Loucy (cell line): ENCODE results near the gene DHX16.

Experiments used
- H2AFZ ChIP-seq: fragments of 200-600 bp; sonication (generic); 2 replicates; pipeline ENCODE4 v1.6.0; 2016; ENCODE audit warnings: antibody characterized with exemption, mild to moderate bottlenecking, low read length, moderate library complexity
- H3F3A ChIP-seq: fragments of 200-600 bp; 2 replicates; pipeline ENCODE4 v1.6.0; 2016; ENCODE audit warnings: antibody characterized with exemption, low read depth, mild to moderate bottlenecking
- H3K27me3 ChIP-seq: fragments of 200-600 bp; sonication (generic); 2 replicates; pipeline ENCODE4 v1.6.1; 2014; ENCODE audit warnings: low read length, mild to moderate bottlenecking; ENCODE audit not compliant: insufficient read depth, poor library complexity, severe bottlenecking
- H3K36me3 ChIP-seq: fragments of 200-600 bp; sonication (generic); 2 replicates; pipeline ENCODE4 v1.6.1; 2016; ENCODE audit warnings: low read length; ENCODE audit not compliant: insufficient read depth
- H3K4me1 ChIP-seq: fragments of 200-600 bp; sonication (generic); 2 replicates; pipeline ENCODE4 v1.5.1; 2014; ENCODE audit warnings: low read length, mild to moderate bottlenecking; ENCODE audit not compliant: insufficient read depth, poor library complexity, severe bottlenecking
- H3K4me2 ChIP-seq: fragments of 200-600 bp; sonication (generic); 2 replicates; pipeline ENCODE4 v1.6.0; 2014; ENCODE audit warnings: antibody characterized with exemption, low read length, low read depth, mild to moderate bottlenecking; ENCODE audit not compliant: poor library complexity, severe bottlenecking
- H3K4me3 ChIP-seq: fragments of 200-600 bp; sonication (generic); 2 replicates; pipeline ENCODE4 v1.5.1; 2014; ENCODE audit warnings: low read length, mild to moderate bottlenecking, mixed read lengths; ENCODE audit not compliant: poor library complexity, severe bottlenecking
- H3K79me2 ChIP-seq: fragments of 200-600 bp; sonication (generic); 2 replicates; pipeline ENCODE4 v1.6.1; 2014; ENCODE audit warnings: low read length; ENCODE audit not compliant: insufficient read depth
- H3K9ac ChIP-seq: fragments of 200-600 bp; sonication (generic); 2 replicates; pipeline ENCODE4 v1.6.0; 2014; ENCODE audit warnings: mild to moderate bottlenecking, low read depth, low read length, moderate library complexity; ENCODE audit not compliant: poor library complexity, severe bottlenecking
- H3K9me2 ChIP-seq: fragments of 200-600 bp; sonication (generic); replicated peaks from 2 replicates; pipeline ENCODE4 v1.6.1; 2016; ENCODE audit warnings: low read depth, low read length, mixed read lengths
- H3K9me3 ChIP-seq: fragments of 200-600 bp; sonication (generic); 2 replicates; pipeline ENCODE4 v1.6.1; 2014; ENCODE audit warnings: mild to moderate bottlenecking, antibody characterized with exemption, low read length, low read depth; ENCODE audit not compliant: insufficient read depth
- H4K20me1 ChIP-seq: fragments of 200-600 bp; sonication (generic); 2 replicates; pipeline ENCODE4 v1.6.0; 2014; ENCODE audit warnings: antibody characterized with exemption, low read length, mild to moderate bottlenecking; ENCODE audit not compliant: insufficient read depth, poor library complexity, severe bottlenecking
- EZH2phosphoT487 ChIP-seq: fragments of 200-600 bp; IDR thresholded peaks from 2 replicates; pipeline ENCODE4 v1.6.1; 2018; ENCODE audit warnings: antibody characterized with exemption, mild to moderate bottlenecking, moderate library complexity, borderline replicate concordance
- TF ChIP-seq, protein P1 (sequence below): fragments of 200-600 bp; sonication (generic); conservative IDR thresholded peaks from 2 replicates; pipeline ENCODE4 v1.5.1; 2014; ENCODE audit warnings: mild to moderate bottlenecking, antibody characterized with exemption, low read length

The DHX16 gene

GRCh38 chr6:30691208-30691847, 18.5 kb upstream of the DHX16 start:
- no peak for TF ChIP-seq EZH2phosphoT487
- TF ChIP-seq, protein P1, sequence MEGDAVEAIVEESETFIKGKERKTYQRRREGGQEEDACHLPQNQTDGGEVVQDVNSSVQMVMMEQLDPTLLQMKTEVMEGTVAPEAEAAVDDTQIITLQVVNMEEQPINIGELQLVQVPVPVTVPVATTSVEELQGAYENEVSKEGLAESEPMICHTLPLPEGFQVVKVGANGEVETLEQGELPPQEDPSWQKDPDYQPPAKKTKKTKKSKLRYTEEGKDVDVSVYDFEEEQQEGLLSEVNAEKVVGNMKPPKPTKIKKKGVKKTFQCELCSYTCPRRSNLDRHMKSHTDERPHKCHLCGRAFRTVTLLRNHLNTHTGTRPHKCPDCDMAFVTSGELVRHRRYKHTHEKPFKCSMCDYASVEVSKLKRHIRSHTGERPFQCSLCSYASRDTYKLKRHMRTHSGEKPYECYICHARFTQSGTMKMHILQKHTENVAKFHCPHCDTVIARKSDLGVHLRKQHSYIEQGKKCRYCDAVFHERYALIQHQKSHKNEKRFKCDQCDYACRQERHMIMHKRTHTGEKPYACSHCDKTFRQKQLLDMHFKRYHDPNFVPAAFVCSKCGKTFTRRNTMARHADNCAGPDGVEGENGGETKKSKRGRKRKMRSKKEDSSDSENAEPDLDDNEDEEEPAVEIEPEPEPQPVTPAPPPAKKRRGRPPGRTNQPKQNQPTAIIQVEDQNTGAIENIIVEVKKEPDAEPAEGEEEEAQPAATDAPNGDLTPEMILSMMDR: no peak
- Histone ChIP-seq H3K4me2 (peak overlapping the region; percentile 97), H3K79me2 (peaks cover 42% of the 10 kb centered on the region), H3K9me3 (no peaks in the 10 kb centered on the region), H3F3A (no peaks in the 10 kb centered on the region), H3K9me2 (no peaks in the 10 kb centered on the region), H3K9ac (peak overlapping the region; percentile 96), H4K20me1 (peaks cover under 1% of the 10 kb centered on the region), H3K4me3 (peak overlapping the region; percentile 97), H3K27me3 (no peaks in the 10 kb centered on the region), H3K36me3 (no peaks in the 10 kb centered on the region), H3K4me1 (peaks cover 36% of the 10 kb centered on the region), H2AFZ (peak overlapping the region; percentile 94)

- Histone ChIP-seq H3K9me3 (no peaks in the 10 kb centered on the region), H3K9me2 (no peaks in the 10 kb centered on the region), H3K4me2 (peak within 1 kb of the TSS; percentile 97), H3K79me2 (peaks cover 49% of the 10 kb centered on the region), H3K4me3 (peak within 1 kb of the TSS; percentile 97), H2AFZ (peak within 1 kb of the TSS; percentile 94), H3K9ac (peak within 1 kb of the TSS; percentile 96), H3K4me1 (peaks cover 42% of the 10 kb centered on the region), H3K27me3 (no peaks in the 10 kb centered on the region), H3K36me3 (no peaks in the 10 kb centered on the region), H4K20me1 (peaks cover 8% of the 10 kb centered on the region), H3F3A (no peaks in the 10 kb centered on the region)
- TF ChIP-seq, protein P1: no peak
- TF ChIP-seq EZH2phosphoT487: no peak
Observed at GRCh38 chr6:30690403-30691207, 17.8 kb upstream of the DHX16 start, which contains the start of gene NRM. Gene NRM (minus strand): TSS chr6:30690984. CDS start chr6:30690974, 10 bp downstream.

DNA sequence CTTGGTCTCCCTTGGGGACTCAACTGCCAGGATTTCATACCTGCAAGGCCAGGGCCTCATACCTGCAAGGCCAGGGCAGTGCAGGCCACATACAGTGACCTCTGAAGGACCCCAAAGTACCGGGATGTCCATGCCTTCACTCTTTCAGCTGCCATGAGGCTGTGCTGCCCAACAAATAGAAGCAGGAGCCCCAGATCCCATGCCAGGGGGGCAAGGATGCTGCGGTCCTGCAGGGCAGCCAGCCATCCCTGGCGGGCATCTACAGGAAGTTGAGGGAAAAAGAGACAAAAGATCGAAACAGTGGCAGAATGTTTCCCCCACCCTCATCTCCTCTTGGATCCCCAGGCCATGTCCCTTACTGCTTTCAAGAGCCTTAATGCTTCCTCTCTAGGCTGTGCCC, 17.2 kb upstream of the DHX16 start:
- Histone ChIP-seq H3K27me3 (no peaks in the 10 kb centered on the region), H4K20me1 (peaks cover 11% of the 10 kb centered on the region), H3K9me3 (no peaks in the 10 kb centered on the region), H3K4me2 (peak overlapping the region; percentile 97), H3K79me2 (peaks cover 56% of the 10 kb centered on the region), H3K4me1 (peaks cover 49% of the 10 kb centered on the region), H3K36me3 (no peaks in the 10 kb centered on the region), H3K4me3 (peak overlapping the region; percentile 97), H3K9ac (peak overlapping the region; percentile 96), H3F3A (no peaks in the 10 kb centered on the region), H3K9me2 (no peaks in the 10 kb centered on the region), H2AFZ (no peak overlapping the region)
- no peak for TF ChIP-seq EZH2phosphoT487
- TF ChIP-seq, protein P1: no peak
